MCF 10A (cell line): Measurements from ENCODE around the gene OR2M5. TPM values are rescaled to one million over a fixed set of nuclear protein-coding genes. Genes with fewer than 3 reads are reported as not detected.

Source experiments
- Bru-seq: library from RNA; stranded (reverse); fragments of 400-500 nt; gene quantifications from one replicate; lab custom pipeline; 2021; lab: Mats Ljungman, UMichigan
- BruChase-seq, 2 experiments: library from RNA; stranded (reverse); fragments of 400-500 nt; gene quantifications; one replicate each; lab custom pipeline; 2021; lab: Mats Ljungman, UMichigan
- BruUV-seq: library from RNA; stranded (reverse); fragments of 400-500 nt; replicated peaks from 2 replicates; lab custom pipeline; 2021; lab: Mats Ljungman, UMichigan
- CTCF ChIA-PET: fragments of 300-600 bp; sonication (Branson Sonifier 250); formaldehyde crosslinking; extraction: SDS; loops from one replicate; lab custom pipeline; 2021; ENCODE audit warnings: antibody characterized with exemption, inconsistent platforms; lab: Yijun Ruan, JAX
- POLR2A ChIA-PET: fragments of 300-600, 350-650 bp; sonication (Branson Sonifier 250); formaldehyde crosslinking; extraction: SDS; loops from one replicate; lab custom pipeline; 2020; ENCODE audit warnings: antibody characterized with exemption, inconsistent platforms; lab: Yijun Ruan, JAX
- DNase-seq: peaks from one replicate; pipeline ENCODE4 v3.0.0-alpha.2; 2018; ENCODE audit not compliant: unreplicated experiment
- H3K27ac Mint-ChIP-seq: one replicate; pipeline ENCODE4 v1.8.0; 2022; ENCODE audit warnings: mild to moderate bottlenecking, low read depth, mixed read lengths; ENCODE audit not compliant: unreplicated experiment
- H3K27me3 Mint-ChIP-seq: one replicate; pipeline ENCODE4 v1.8.0; 2022; ENCODE audit warnings: mixed read lengths; ENCODE audit not compliant: insufficient read depth, unreplicated experiment
- H3K36me3 Mint-ChIP-seq: one replicate; pipeline ENCODE4 v1.8.0; 2022; ENCODE audit warnings: mild to moderate bottlenecking, moderate library complexity, mixed read lengths; ENCODE audit not compliant: insufficient read depth, unreplicated experiment
- H3K4me1 Mint-ChIP-seq: one replicate; pipeline ENCODE4 v1.8.0; 2022; ENCODE audit warnings: mixed read lengths; ENCODE audit not compliant: insufficient read depth, unreplicated experiment
- H3K4me3 Mint-ChIP-seq: one replicate; pipeline ENCODE4 v1.8.0; 2022; ENCODE audit warnings: mild to moderate bottlenecking, moderate library complexity, mixed read lengths; ENCODE audit not compliant: unreplicated experiment
- H3K9me3 Mint-ChIP-seq: one replicate; pipeline ENCODE4 v1.8.0; 2022; ENCODE audit warnings: mixed read lengths; ENCODE audit not compliant: unreplicated experiment
- intact Hi-C: fragments of 100-400 bp; cut with micrococcal nuclease; formaldehyde crosslinking; loops from 2 replicates; pipeline ENCODE4 v1.14.1; 2022
- long read RNA-seq: library from polyadenylated mRNA; stranded (forward); transcript quantifications from one replicate; pipeline ENCODE4 v2.0.0, GENCODE V29; 2022
- total RNA-seq: library from RNA; stranded (reverse); gene quantifications from 2 replicates; pipeline ENCODE4 v1.2.3, GENCODE V29; 2022
- TF ChIP-seq, protein P1 (sequence below): fragments of 200-600 bp; IDR thresholded peaks from one replicate; pipeline ENCODE4 v1.8.0; 2022; ENCODE audit warnings: antibody characterized with exemption, mild to moderate bottlenecking; ENCODE audit not compliant: unreplicated experiment

The OR2M5 gene, protein sequence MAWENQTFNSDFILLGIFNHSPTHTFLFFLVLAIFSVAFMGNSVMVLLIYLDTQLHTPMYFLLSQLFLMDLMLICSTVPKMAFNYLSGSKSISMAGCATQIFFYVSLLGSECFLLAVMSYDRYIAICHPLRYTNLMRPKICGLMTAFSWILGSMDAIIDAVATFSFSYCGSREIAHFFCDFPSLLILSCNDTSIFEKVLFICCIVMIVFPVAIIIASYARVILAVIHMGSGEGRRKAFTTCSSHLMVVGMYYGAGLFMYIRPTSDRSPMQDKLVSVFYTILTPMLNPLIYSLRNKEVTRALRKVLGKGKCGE
- total RNA-seq = not detected in 2 replicates
- Bru-seq, nascent RNA = not detected
- not detected for BruChase-seq, experiment 1, labeled RNA remaining after a 6-hour chase
- not detected for BruChase-seq, experiment 2, labeled RNA remaining after a 2-hour chase
- long read RNA-seq = 0 reads

DNA sequence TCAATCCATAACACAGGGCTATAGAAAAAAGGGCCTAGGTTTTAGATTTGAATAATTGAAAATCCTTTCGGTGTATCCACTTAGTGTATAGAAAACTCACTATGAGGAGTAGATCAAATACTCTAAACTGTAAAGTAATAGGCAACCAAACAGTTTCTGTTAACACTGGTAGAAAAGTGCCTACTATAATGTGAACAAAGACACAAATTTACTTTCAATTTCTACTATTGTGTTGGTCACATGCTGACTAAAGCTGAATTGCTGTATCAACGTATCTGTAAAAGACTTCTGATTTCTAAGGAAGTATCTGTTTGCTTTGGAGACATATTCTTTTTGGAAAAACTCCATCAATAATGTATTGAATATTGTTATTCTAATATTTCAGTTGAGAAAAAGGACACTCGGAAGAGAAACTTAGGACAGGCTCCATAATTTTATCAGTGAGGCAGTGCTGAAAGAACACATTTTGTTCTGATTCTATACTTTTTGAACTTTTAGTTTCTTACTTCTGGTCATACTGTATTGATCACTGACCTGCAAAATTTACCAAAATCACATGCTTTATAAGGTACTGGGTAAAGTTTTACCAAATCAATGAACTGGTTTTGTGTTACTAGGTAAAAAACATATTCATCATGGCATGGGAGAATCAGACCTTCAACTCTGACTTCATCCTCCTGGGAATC, at the start of gene OR2M5:
TSS of gene OR2M5 (plus strand) at position 636 of the 686 bp plus-strand sequence. CDS start at position 636, 0 bp downstream.
- peaks cover 25% of the 10 kb centered on the region for H3K9me3 Mint-ChIP-seq
- H3K27me3 Mint-ChIP-seq = no peaks in the 10 kb centered on the region
- H3K4me3 Mint-ChIP-seq = no peak within 1 kb of the TSS
- TF ChIP-seq, protein P1, sequence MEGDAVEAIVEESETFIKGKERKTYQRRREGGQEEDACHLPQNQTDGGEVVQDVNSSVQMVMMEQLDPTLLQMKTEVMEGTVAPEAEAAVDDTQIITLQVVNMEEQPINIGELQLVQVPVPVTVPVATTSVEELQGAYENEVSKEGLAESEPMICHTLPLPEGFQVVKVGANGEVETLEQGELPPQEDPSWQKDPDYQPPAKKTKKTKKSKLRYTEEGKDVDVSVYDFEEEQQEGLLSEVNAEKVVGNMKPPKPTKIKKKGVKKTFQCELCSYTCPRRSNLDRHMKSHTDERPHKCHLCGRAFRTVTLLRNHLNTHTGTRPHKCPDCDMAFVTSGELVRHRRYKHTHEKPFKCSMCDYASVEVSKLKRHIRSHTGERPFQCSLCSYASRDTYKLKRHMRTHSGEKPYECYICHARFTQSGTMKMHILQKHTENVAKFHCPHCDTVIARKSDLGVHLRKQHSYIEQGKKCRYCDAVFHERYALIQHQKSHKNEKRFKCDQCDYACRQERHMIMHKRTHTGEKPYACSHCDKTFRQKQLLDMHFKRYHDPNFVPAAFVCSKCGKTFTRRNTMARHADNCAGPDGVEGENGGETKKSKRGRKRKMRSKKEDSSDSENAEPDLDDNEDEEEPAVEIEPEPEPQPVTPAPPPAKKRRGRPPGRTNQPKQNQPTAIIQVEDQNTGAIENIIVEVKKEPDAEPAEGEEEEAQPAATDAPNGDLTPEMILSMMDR = no peak
- no peak within 1 kb of the TSS for H3K27ac Mint-ChIP-seq
- H3K36me3 Mint-ChIP-seq = peaks cover 7% of the 10 kb centered on the region
- CTCF ChIA-PET = interaction anchor here (0.6 kb wide), 1 partner anchor 41 kb away, joined by 3 read pairs; no protein-coding TSS in a partner anchor
- peaks cover 42% of the 10 kb centered on the region for H3K4me1 Mint-ChIP-seq
- POLR2A ChIA-PET = interaction anchor here (0.6 kb wide), 1 partner anchor 725 kb away, joined by 4 read pairs; no protein-coding TSS in a partner anchor
- BruUV-seq = no TSS peak
- intact Hi-C loops = no loop called here
- no peak for DNase-seq

DNA sequence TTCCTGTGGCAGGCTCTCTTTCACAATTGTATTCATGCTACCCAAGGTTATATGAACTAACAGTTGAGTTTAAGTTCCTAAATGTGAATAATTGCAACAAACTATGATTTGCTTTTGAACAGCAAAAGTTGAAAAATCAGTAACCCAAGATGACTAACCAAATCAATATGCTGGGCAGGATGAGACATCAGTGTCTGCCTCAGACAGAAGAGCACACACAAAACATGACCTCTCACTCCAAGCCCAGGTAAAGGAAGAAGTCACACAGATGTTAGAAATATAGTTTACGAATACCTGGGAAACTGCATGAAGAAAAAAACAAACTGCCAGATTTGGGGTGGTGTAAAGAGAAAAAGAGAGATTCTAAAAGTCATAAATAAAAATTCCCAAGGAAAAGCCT, 46.4 kb upstream of the OR2M5 start:
- no peak overlapping the region for H3K4me3 Mint-ChIP-seq
- no TSS peak for BruUV-seq
- no peak overlapping the region for H3K27ac Mint-ChIP-seq
- H3K36me3 Mint-ChIP-seq = no peaks in the 10 kb centered on the region
- CTCF ChIA-PET = interaction anchor here (0.6 to 0.7 kb wide), 2 partner anchors 743 to 907 kb away, joined by 3 to 4 read pairs; no protein-coding TSS in a partner anchor
- POLR2A ChIA-PET = interaction anchor here (0.7 to 1.5 kb wide), 3 partner anchors 9 to 727 kb away, joined by 3 to 4 read pairs (median 3); partner anchors contain the start of gene SH3BP5L
- H3K9me3 Mint-ChIP-seq = peaks cover 7% of the 10 kb centered on the region
- DNase-seq = no peak
- intact Hi-C loops = no loop called here
- peaks cover 18% of the 10 kb centered on the region for H3K4me1 Mint-ChIP-seq
- TF ChIP-seq, protein P1 = no peak
- no peaks in the 10 kb centered on the region for H3K27me3 Mint-ChIP-seq

DNA sequence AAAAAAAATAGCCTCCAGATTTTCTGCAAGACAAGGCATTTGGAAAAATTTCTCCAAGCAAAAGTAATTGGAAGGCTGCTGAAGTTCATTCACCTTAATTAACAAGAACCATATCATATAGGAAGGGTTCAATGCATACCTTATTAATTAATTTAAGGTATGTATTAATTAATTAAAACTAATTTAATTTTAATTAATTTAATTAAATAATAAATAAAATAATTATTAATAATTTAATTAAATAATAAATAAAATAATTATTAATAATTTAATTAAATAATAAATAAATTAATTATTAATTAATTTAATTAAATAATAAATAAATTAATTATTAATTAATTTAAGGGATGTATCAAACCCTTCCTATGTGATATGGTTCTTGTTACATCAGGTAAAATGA, 42.1 kb upstream of the OR2M5 start:
- CTCF ChIA-PET = no interaction called here
- H3K27ac Mint-ChIP-seq = no peak overlapping the region
- TF ChIP-seq, protein P1 = no peak
- DNase-seq = no peak
- no TSS peak for BruUV-seq
- H3K36me3 Mint-ChIP-seq = no peaks in the 10 kb centered on the region
- no peak overlapping the region for H3K4me3 Mint-ChIP-seq
- H3K4me1 Mint-ChIP-seq = peaks cover 13% of the 10 kb centered on the region
- peaks cover 15% of the 10 kb centered on the region for H3K9me3 Mint-ChIP-seq
- intact Hi-C loops = no loop called here
- POLR2A ChIA-PET = no interaction called here
- H3K27me3 Mint-ChIP-seq = no peaks in the 10 kb centered on the region

DNA sequence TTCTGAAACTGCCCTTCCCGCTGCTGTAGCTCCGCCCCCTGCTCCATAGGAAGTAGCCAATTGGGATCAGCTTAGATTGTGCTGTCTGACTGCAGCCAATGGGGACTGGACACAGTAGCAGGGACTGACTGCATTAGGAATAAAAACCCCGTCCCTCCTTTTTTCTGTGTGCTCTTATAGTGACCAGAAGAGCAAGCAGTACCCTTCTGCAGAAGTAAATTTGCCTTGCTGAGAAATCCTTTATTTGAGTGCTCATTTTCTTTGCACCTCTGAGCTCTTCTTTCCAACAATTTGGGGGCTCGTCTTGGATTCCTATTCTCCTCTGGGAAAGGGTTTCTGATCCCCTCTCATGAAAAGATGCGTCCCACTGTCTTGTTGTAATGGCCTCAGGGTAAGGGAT, 33.8 kb upstream of the OR2M5 start:
- no peak overlapping the region for H3K4me3 Mint-ChIP-seq
- no TSS peak for BruUV-seq
- H3K4me1 Mint-ChIP-seq = peaks cover 4% of the 10 kb centered on the region
- TF ChIP-seq, protein P1 = no peak
- H3K27ac Mint-ChIP-seq = no peak overlapping the region
- DNase-seq = no peak
- peaks cover 46% of the 10 kb centered on the region for H3K9me3 Mint-ChIP-seq
- no peaks in the 10 kb centered on the region for H3K27me3 Mint-ChIP-seq
- intact Hi-C loops = no loop called here
- ChIA-PET POLR2A (no interaction called here), CTCF (no interaction called here)
- H3K36me3 Mint-ChIP-seq = no peaks in the 10 kb centered on the region
